A673 (cell line): ENCODE results near the gene ANKHD1. TPM values are rescaled to one million over a fixed set of nuclear protein-coding genes. Genes with fewer than 3 reads are reported as not detected.

Experiments used
- BruUV-seq: library from RNA; stranded (reverse); fragments of 400-500 nt; replicated peaks from 2 replicates; lab custom pipeline; 2021; lab: Mats Ljungman, UMichigan
- CTCF ChIA-PET: fragments of 300-600 bp; sonication (Branson Sonifier 250); formaldehyde crosslinking; loops from one replicate; lab custom pipeline; 2022; ENCODE audit warnings: antibody characterized with exemption; lab: Charles Lee
- POLR2A ChIA-PET: fragments of 300-600 bp; sonication (Branson Sonifier 250); formaldehyde crosslinking; loops from one replicate; lab custom pipeline; 2022; ENCODE audit warnings: antibody characterized with exemption; ENCODE audit not compliant: low non-redundant PET; lab: Charles Lee
- DNase-seq: peaks from one replicate; pipeline ENCODE4 v3.0.0-alpha.2; 2015; ENCODE audit warnings: low spot score
- H3K27ac ChIP-seq: fragments of 200-600 bp; sonication (generic); 2 replicates; pipeline ENCODE4 v1.5.1; 2016; ENCODE audit warnings: mixed run types, low read depth, mild to moderate bottlenecking, mixed read lengths, antibody characterized with exemption, low read length; ENCODE audit not compliant: poor library complexity, severe bottlenecking
- H3K27me3 ChIP-seq: fragments of 200-600 bp; sonication (generic); replicated peaks from 2 replicates; pipeline ENCODE4 v1.6.1; 2017; ENCODE audit warnings: mixed run types, low read depth, mild to moderate bottlenecking, mixed read lengths, antibody characterized with exemption, low read length; ENCODE audit not compliant: insufficient read depth, poor library complexity
- H3K36me3 ChIP-seq: fragments of 200-600 bp; sonication (generic); 2 replicates; pipeline ENCODE4 v1.6.1; 2016; ENCODE audit warnings: mixed run types, mild to moderate bottlenecking, mixed read lengths, antibody characterized with exemption, low read length; ENCODE audit not compliant: insufficient read depth, poor library complexity, severe bottlenecking
- H3K4me1 ChIP-seq: fragments of 200-600 bp; sonication (generic); 2 replicates; pipeline ENCODE4 v1.6.1; 2017; ENCODE audit warnings: mixed run types, mild to moderate bottlenecking, mixed read lengths, antibody characterized with exemption, low read length; ENCODE audit not compliant: insufficient read depth, poor library complexity, severe bottlenecking
- H3K4me3 ChIP-seq: fragments of 200-600 bp; sonication (generic); 2 replicates; pipeline ENCODE4 v1.5.1; 2016; ENCODE audit warnings: low read depth, mixed run types, mild to moderate bottlenecking, mixed read lengths, low read length; ENCODE audit not compliant: poor library complexity, severe bottlenecking
- H3K9me3 ChIP-seq: fragments of 200-600 bp; sonication (generic); 2 replicates; pipeline ENCODE4 v1.6.1; 2016; ENCODE audit warnings: mixed run types, low read depth, mild to moderate bottlenecking, mixed read lengths, antibody characterized with exemption, low read length; ENCODE audit not compliant: poor library complexity, severe bottlenecking
- EZH2 ChIP-seq: fragments of 200-600 bp; sonication (generic); IDR thresholded peaks from 2 replicates; pipeline ENCODE4 v1.6.1; 2017; ENCODE audit warnings: borderline replicate concordance, low read depth, mild to moderate bottlenecking, mixed read lengths, antibody characterized with exemption, low read length; ENCODE audit not compliant: poor library complexity, severe bottlenecking
- intact Hi-C: fragments of 100-400 bp; cut with micrococcal nuclease; formaldehyde crosslinking; loops from one replicate; pipeline ENCODE4 v1.10.0; 2022; ENCODE audit not compliant: unreplicated experiment
- total RNA-seq: library from RNA; stranded (reverse); gene quantifications from 2 replicates; pipeline ENCODE4 v1.2.3, GENCODE V29; 2021
- TF ChIP-seq, protein P1 (sequence below): fragments of 300-800, 200-600 bp; sonication (generic); conservative IDR thresholded peaks from 2 replicates; pipeline ENCODE4 v1.5.1; 2017; ENCODE audit warnings: low read depth, mild to moderate bottlenecking, antibody characterized with exemption, low read length, moderate library complexity, mixed read lengths

Gene ANKHD1
- total RNA-seq, 1 experiment from 2014 or later, result 169 TPM

DNA sequence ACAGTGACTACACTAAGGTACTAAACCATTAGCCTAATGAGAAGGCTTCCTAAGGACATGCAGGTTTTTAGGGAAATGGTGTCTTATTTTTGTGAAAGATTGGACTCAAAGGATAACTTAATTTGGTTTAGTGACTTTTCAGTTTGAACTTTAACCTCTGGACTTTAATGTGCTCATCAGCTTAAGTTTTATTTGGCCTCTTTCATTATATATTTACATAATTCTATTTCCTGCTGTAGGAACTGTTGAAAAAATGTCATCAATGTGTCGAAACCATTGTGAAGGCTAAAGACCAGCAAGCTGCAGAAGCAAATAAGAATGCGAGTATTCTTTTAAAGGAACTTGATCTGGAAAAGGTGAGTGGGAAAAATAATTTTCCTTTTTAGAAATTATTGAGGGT, 111.5 kb downstream of the ANKHD1 start:
- POLR2A ChIA-PET, result no interaction called here
- TF ChIP-seq EZH2, result no peak
- TF ChIP-seq, protein P1, sequence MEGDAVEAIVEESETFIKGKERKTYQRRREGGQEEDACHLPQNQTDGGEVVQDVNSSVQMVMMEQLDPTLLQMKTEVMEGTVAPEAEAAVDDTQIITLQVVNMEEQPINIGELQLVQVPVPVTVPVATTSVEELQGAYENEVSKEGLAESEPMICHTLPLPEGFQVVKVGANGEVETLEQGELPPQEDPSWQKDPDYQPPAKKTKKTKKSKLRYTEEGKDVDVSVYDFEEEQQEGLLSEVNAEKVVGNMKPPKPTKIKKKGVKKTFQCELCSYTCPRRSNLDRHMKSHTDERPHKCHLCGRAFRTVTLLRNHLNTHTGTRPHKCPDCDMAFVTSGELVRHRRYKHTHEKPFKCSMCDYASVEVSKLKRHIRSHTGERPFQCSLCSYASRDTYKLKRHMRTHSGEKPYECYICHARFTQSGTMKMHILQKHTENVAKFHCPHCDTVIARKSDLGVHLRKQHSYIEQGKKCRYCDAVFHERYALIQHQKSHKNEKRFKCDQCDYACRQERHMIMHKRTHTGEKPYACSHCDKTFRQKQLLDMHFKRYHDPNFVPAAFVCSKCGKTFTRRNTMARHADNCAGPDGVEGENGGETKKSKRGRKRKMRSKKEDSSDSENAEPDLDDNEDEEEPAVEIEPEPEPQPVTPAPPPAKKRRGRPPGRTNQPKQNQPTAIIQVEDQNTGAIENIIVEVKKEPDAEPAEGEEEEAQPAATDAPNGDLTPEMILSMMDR, result no peak
- peaks cover 68% of the 10 kb centered on the region for H3K36me3 ChIP-seq
- intact Hi-C loops, result no loop called here
- no peaks in the 10 kb centered on the region for H3K9me3 ChIP-seq
- no peak overlapping the region for H3K4me3 ChIP-seq
- BruUV-seq, result no TSS peak
- DNase-seq, result no peak
- CTCF ChIA-PET, result no interaction called here
- H3K27me3 ChIP-seq, result no peaks in the 10 kb centered on the region
- H3K27ac ChIP-seq, result no peak overlapping the region
- no peaks in the 10 kb centered on the region for H3K4me1 ChIP-seq

DNA sequence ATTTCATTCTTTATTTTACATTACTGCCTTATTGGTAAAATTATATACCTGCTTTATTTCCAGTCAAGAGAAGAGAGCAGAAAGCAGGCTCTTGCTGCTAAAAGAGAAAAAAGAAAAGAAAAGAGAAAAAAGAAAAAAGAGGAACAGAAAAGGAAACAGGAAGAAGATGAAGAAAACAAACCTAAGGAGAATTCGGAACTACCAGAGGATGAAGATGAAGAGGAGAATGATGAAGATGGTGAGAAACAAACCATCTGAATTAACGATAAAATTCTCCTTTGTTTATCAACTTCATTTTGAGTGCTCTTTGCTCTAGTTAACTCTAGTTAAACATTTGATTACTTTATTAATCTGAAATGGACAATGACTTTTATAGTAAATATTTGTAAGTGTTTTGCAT, 122.4 kb downstream of the ANKHD1 start:
- H3K9me3 ChIP-seq, result no peaks in the 10 kb centered on the region
- intact Hi-C loops, result no loop called here
- H3K4me3 ChIP-seq, result no peak overlapping the region
- no peaks in the 10 kb centered on the region for H3K4me1 ChIP-seq
- POLR2A ChIA-PET, result no interaction called here
- TF ChIP-seq, protein P1, result no peak
- no peak for TF ChIP-seq EZH2
- peaks cover 55% of the 10 kb centered on the region for H3K36me3 ChIP-seq
- CTCF ChIA-PET, result no interaction called here
- BruUV-seq, result no TSS peak
- no peaks in the 10 kb centered on the region for H3K27me3 ChIP-seq
- no peak overlapping the region for H3K27ac ChIP-seq
- DNase-seq, result no peak

DNA sequence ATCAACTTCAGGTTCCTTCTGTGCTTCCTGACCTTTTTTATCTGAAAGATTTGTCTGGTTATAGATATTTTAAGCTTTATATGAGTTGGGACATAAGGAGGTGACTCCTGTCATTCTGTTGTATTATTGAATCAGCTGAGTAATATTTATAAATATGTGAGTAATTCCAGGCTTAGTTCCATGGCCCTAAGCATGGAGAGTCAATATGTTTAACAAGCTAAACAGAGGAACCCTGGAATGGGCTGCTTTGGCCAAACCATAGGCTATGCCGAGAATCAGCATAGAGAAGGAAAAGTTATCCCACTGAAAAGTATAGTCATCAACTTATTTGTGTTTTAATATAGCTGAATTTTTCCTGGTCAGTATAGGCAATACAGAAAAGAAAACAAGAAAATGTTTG, 138.6 kb downstream of the ANKHD1 start:
- H3K36me3 ChIP-seq, result peaks cover 66% of the 10 kb centered on the region
- ChIA-PET CTCF (no interaction called here), POLR2A (no interaction called here)
- intact Hi-C loops, result no loop called here
- no peak overlapping the region for H3K27ac ChIP-seq
- no peak overlapping the region for H3K4me3 ChIP-seq
- no peak for DNase-seq
- BruUV-seq, result no TSS peak
- TF ChIP-seq EZH2, result no peak
- TF ChIP-seq, protein P1, result no peak
- no peaks in the 10 kb centered on the region for H3K4me1 ChIP-seq
- H3K27me3 ChIP-seq, result no peaks in the 10 kb centered on the region
- no peaks in the 10 kb centered on the region for H3K9me3 ChIP-seq
